ENCODE data around the gene WNK2.

WNK2 gene

GRCh38 chr9:93164085-93164484 lies 19.9 kb upstream of the WNK2 start:
- DNase-seq: no peak

- no peak for DNase-seq
Measured at GRCh38 chr9:93166699-93167098, 17.2 kb upstream of the WNK2 start.

- no peak for DNase-seq
Measured at GRCh38 chr9:93167185-93167584, 16.8 kb upstream of the WNK2 start.

- DNase-seq: no peak
Measured at GRCh38 chr9:93167838-93168237, 16.1 kb upstream of the WNK2 start.

GRCh38 chr9:93168581-93168980 lies 15.4 kb upstream of the WNK2 start:
- DNase-seq: no peak

- no peak for DNase-seq
Measured at GRCh38 chr9:93169444-93169843, 14.5 kb upstream of the WNK2 start.

GRCh38 chr9:93170571-93170970 lies 13.4 kb upstream of the WNK2 start:
- DNase-seq: no peak

- no peak for DNase-seq
Measured at GRCh38 chr9:93171261-93171990, 12.5 kb upstream of the WNK2 start.

- DNase-seq: no peak
Measured at GRCh38 chr9:93172666-93173364, 11.1 kb upstream of the WNK2 start.

- DNase-seq: no peak
Measured at GRCh38 chr9:93173365-93174051, 10.4 kb upstream of the WNK2 start.

GRCh38 chr9:93174976-93175375 lies 9.0 kb upstream of the WNK2 start:
- DNase-seq: no peak

- DNase-seq: no peak
Measured at GRCh38 chr9:93177676-93178075, 6.3 kb upstream of the WNK2 start.

- no peak for DNase-seq
Measured at GRCh38 chr9:93178851-93179786, 4.8 kb upstream of the WNK2 start.

- no peak for DNase-seq
Measured at GRCh38 chr9:93180938-93181337, 3.0 kb upstream of the WNK2 start.

GRCh38 chr9:93181672-93182435 lies 2.1 kb upstream of the WNK2 start:
- DNase-seq: no peak

- DNase-seq: no peak
Measured at GRCh38 chr9:93182572-93182971, 1.4 kb upstream of the WNK2 start.

- no peak for DNase-seq
Measured at GRCh38 chr9:93183131-93183662, 742 bp upstream of the WNK2 start.

- DNase-seq: no peak
Measured at GRCh38 chr9:93184432-93185265, 710 bp downstream of the WNK2 start.

GRCh38 chr9:93185266-93186214 lies 1.6 kb downstream of the WNK2 start:
- no peak for DNase-seq

Measured in NCI-H1436 treated with DMSO at 0.1 percent for 48 hours (cell line).